ENCODE data around the gene SMIM26. TPM values are rescaled to one million over a fixed set of nuclear protein-coding genes. Genes with fewer than 3 reads are reported as not detected.
A peak's percentile ranks its signal among the peaks of the same experiment; 100 is the strongest.

SMIM26 gene
- total RNA-seq, 6 donors from 2014 or later = 12.5 to 81.3 (median 63.7) TPM

DNA sequence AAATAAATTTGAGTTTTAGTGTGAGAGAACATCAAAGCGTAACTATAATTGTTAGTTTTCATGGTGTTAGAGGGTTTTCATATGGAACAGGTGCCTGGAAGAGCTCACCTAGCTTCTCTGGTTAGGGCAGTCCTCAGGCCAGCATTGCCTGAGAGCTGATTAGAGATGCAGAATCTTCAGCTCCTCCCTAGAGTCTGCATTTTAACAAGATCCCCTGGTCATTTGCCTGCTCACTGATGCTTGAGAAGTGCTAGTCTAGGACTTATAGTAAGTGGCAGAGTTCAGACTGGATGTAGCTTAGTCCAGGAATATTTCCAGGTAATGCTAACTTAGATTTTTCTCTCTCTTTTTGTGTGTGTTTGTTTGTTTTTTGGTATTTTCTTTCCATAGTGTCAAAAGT, 21.7 kb upstream of the SMIM26 start:
- Histone ChIP-seq H3K27ac (no peak overlapping the region), H3K9me3 (no peaks in the 10 kb centered on the region), H3K36me3 (peaks cover 4 to 99% (median 74%) of the 10 kb centered on the region in 4 donors), H3K4me1 (no peaks in the 10 kb centered on the region), H3K4me3 (no peak overlapping the region), H3K27me3 (no peaks in the 10 kb centered on the region)
- WGBS, 2 donors = 89 to 96% methylated on average over 1 of the region's 1 CpG
- DNase-seq (no peak), ATAC-seq (ENCODE audit: low FRiP score in 2 of 2) (no peak)
- TF ChIP-seq POLR2AphosphoS5 (IDR thresholded peaks at IDR 0.05) (no peak), EP300 (IDR thresholded peaks at IDR 0.05) (no peak), POLR2A (IDR thresholded peaks at IDR 0.05) (no peak)
- TF ChIP-seq, protein P1, sequence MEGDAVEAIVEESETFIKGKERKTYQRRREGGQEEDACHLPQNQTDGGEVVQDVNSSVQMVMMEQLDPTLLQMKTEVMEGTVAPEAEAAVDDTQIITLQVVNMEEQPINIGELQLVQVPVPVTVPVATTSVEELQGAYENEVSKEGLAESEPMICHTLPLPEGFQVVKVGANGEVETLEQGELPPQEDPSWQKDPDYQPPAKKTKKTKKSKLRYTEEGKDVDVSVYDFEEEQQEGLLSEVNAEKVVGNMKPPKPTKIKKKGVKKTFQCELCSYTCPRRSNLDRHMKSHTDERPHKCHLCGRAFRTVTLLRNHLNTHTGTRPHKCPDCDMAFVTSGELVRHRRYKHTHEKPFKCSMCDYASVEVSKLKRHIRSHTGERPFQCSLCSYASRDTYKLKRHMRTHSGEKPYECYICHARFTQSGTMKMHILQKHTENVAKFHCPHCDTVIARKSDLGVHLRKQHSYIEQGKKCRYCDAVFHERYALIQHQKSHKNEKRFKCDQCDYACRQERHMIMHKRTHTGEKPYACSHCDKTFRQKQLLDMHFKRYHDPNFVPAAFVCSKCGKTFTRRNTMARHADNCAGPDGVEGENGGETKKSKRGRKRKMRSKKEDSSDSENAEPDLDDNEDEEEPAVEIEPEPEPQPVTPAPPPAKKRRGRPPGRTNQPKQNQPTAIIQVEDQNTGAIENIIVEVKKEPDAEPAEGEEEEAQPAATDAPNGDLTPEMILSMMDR (IDR thresholded peaks at IDR 0.05) = no peak

DNA sequence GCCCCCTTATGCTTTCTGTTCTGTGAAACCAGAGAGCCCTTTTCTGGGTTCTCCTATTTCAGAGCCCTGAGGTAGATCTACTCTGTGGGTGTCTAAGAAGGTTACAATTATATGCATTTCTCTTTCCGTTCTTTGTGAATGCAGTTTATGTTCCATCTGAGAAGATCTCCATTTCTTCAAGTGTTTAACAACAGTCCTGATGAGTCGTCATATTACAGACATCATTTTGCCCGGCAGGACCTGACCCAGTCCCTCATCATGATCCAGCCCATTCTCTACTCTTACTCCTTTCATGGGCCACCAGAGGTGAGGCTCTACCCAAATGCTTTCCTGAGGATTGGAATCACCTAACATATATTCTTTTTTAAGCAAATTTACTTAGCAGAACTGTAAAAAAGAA, 18.8 kb upstream of the SMIM26 start:
- no peaks in the 10 kb centered on the region for H3K4me1 ChIP-seq
- WGBS, 2 donors = 97 to 98% methylated on average over 3 of the region's 3 CpGs
- H3K27ac ChIP-seq = no peak overlapping the region
- H3K27me3 ChIP-seq = no peaks in the 10 kb centered on the region
- ATAC-seq (ENCODE audit: low FRiP score in 2 of 2) (no peak), DNase-seq (no peak)
- H3K9me3 ChIP-seq = no peaks in the 10 kb centered on the region
- TF ChIP-seq, protein P1 (IDR thresholded peaks at IDR 0.05) = no peak
- TF ChIP-seq POLR2A (IDR thresholded peaks at IDR 0.05) (no peak), EP300 (IDR thresholded peaks at IDR 0.05) (no peak), POLR2AphosphoS5 (IDR thresholded peaks at IDR 0.05) (no peak)
- H3K4me3 ChIP-seq = no peak overlapping the region
- peaks cover 10 to 100% (median 73%) of the 10 kb centered on the region in 4 donors for H3K36me3 ChIP-seq

DNA sequence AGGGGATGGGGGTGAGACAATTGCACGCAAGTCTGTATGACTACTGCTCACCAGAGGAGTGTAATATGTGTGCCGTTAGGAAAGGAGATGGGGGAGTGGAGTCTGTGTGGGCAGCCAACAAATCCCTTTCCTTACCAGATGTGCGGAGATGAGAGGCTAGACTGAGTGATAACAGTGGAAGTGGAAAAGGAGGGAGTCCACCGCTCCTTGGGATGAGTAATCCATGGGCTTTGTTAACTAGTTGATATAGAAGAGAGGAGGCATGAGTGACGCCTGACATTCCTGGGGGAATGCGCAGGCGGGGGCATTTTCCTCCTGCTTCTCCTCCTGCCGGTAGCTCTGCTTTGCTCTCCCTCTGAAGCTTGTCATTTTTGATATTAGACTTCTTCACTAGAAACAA, 13.5 kb upstream of the SMIM26 start:
- Histone ChIP-seq H3K4me1 (no peaks in the 10 kb centered on the region), H3K9me3 (no peaks in the 10 kb centered on the region), H3K27me3 (no peaks in the 10 kb centered on the region), H3K4me3 (no peak overlapping the region), H3K36me3 (peaks cover 21 to 97% (median 63%) of the 10 kb centered on the region in 4 donors), H3K27ac (no peak overlapping the region)
- ATAC-seq (ENCODE audit: low FRiP score in 2 of 2) (no peak), DNase-seq (no peak)
- WGBS, 2 donors = 98% methylated on average over 8 of the region's 8 CpGs
- TF ChIP-seq POLR2A (IDR thresholded peaks at IDR 0.05) (no peak), POLR2AphosphoS5 (IDR thresholded peaks at IDR 0.05) (no peak), EP300 (IDR thresholded peaks at IDR 0.05) (no peak)
- TF ChIP-seq, protein P1 (IDR thresholded peaks at IDR 0.05) = no peak

DNA sequence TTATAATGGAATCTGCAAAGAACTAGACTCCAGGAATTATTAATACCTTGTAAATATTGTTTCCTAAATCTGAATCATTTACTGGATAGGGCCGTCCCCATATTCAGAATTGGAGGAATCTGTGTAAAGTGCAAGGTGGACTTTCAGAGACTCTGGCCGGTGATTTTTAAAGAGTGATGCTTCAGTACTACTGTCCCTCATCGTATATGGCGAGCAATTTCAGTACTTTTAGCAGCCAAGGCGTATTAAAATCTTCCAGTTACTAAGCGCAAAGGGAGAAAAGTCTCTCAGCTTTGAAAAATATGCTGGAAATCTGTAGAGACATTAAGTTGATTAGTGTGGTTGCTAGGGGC, 483 bp downstream of the SMIM26 start:
- Histone ChIP-seq H3K36me3 (peaks cover 0 to 31% (median 13%) of the 10 kb centered on the region in 4 donors), H3K4me1 (peaks cover 6 to 17% (median 14%) of the 10 kb centered on the region in 4 donors), H3K4me3 (peak overlapping the region; percentile 59 to 87 (median 72)), H3K9me3 (no peaks in the 10 kb centered on the region), H3K27ac (peak overlapping the region; percentile 85 to 93 (median 89)), H3K27me3 (no peaks in the 10 kb centered on the region)
- ATAC-seq (ENCODE audit: low FRiP score in 2 of 2) (peak; percentile 31 to 52), DNase-seq (no peak)
- TF ChIP-seq EP300 (IDR thresholded peaks at IDR 0.05) (no peak), POLR2AphosphoS5 (IDR thresholded peaks at IDR 0.05) (no peak), POLR2A (IDR thresholded peaks at IDR 0.05) (no peak)
- TF ChIP-seq, protein P1 (IDR thresholded peaks at IDR 0.05) = no peak
- WGBS, 2 donors = 9 to 10% methylated on average over 6 of the region's 6 CpGs

DNA sequence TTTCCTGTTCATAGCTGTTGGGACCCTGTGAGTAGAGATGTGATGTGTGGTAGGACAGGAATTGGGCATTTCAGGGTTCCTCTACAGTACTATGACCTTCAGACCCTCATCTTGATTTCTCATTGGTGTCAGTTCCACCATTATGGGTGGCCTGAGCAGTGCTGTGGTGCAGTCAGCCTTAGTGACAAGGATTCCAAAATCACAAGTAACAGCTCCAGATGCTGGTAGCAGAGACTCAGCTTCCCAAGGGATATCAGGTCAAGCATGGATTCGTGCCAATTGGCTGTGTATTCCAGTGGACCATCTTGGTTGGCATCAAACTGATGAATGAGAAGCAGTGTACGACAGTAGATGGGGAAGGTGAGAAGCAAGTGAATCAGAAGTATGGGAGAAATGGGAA, 3.8 kb downstream of the SMIM26 start:
- 94 to 95% methylated on average over 2 of the region's 2 CpGs for WGBS, 2 donors
- peaks cover 0 to 25% (median 13%) of the 10 kb centered on the region in 4 donors for H3K36me3 ChIP-seq
- DNase-seq (no peak), ATAC-seq (ENCODE audit: low FRiP score in 2 of 2) (no peak)
- no peak overlapping the region for H3K27ac ChIP-seq
- TF ChIP-seq, protein P1 (IDR thresholded peaks at IDR 0.05) = no peak
- TF ChIP-seq EP300 (IDR thresholded peaks at IDR 0.05) (no peak), POLR2A (IDR thresholded peaks at IDR 0.05) (no peak), POLR2AphosphoS5 (IDR thresholded peaks at IDR 0.05) (no peak)
- peaks cover 6 to 17% (median 14%) of the 10 kb centered on the region in 4 donors for H3K4me1 ChIP-seq
- no peaks in the 10 kb centered on the region for H3K27me3 ChIP-seq
- no peaks in the 10 kb centered on the region for H3K9me3 ChIP-seq
- no peak overlapping the region for H3K4me3 ChIP-seq

Measured in upper lobe of left lung (tissue), 6 donors.